ENCODE data around the gene FHIT.

The FHIT gene

DNA sequence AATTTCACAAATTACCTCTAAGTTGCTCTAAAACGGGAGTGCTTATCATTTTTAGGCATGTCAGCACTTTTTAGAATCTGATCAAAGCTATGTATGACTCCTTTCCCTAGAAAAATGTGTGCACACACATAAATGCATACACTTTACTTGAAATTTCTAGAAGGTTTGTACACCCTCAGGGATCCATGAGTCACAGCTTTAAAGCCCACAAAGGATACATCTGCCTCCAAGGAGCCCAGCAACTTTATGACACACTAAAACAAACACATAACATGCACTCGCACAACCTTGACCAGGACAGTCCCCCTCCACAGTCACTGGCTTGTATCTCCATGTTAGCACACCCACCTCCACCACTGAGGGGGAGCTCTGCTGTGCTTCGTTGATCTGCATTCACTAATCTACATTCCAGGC is 1479.5 kb downstream of the FHIT start:
- Mint-ChIP-seq H3K27ac (peak overlapping the region in 2 of 3 experiments; percentile 21 to 39), H3K4me1 (peaks cover 18% of the 10 kb centered on the region), H3K9me3 (no peaks in the 10 kb centered on the region), H3K4me3 (no peak overlapping the region), H3K27me3 (ENCODE audit: low read depth) (peaks cover 4% of the 10 kb centered on the region), H3K36me3 (ENCODE audit: low read depth) (no peaks in the 10 kb centered on the region)
- TF ChIP-seq, protein P1, sequence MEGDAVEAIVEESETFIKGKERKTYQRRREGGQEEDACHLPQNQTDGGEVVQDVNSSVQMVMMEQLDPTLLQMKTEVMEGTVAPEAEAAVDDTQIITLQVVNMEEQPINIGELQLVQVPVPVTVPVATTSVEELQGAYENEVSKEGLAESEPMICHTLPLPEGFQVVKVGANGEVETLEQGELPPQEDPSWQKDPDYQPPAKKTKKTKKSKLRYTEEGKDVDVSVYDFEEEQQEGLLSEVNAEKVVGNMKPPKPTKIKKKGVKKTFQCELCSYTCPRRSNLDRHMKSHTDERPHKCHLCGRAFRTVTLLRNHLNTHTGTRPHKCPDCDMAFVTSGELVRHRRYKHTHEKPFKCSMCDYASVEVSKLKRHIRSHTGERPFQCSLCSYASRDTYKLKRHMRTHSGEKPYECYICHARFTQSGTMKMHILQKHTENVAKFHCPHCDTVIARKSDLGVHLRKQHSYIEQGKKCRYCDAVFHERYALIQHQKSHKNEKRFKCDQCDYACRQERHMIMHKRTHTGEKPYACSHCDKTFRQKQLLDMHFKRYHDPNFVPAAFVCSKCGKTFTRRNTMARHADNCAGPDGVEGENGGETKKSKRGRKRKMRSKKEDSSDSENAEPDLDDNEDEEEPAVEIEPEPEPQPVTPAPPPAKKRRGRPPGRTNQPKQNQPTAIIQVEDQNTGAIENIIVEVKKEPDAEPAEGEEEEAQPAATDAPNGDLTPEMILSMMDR (IDR thresholded peaks at IDR 0.05; ENCODE audit: unreplicated experiment in 3 of 3), result no peak

DNA sequence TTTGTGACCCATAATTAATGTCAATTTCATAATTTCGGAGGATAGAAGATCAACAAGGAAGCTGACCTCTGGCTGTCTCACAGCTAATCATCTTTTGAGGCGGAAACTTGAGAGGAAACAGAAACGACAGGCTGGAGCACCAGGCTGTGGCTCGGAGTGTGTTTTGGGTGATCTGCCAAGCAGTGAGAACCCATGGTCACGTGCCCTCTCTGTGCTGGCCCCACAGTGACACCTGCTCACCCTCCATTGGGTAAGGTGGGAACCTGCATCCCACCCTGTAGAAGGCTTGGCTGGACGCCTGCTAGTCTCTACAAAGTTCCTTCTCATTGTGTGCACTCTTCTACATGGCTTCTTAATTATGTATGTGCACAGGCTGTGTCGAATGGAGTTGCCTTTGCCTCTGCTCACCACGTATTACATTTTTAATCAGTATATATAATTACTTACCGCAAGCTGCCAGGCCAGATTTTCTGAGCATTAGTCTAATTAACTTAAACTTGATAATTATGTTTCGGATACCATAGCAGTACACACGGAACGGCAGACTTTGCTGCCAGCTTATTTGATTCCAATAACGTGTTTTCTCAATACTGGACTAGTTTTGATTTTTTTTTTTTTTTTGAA is 1482.0 kb downstream of the FHIT start:
- Mint-ChIP-seq H3K36me3 (ENCODE audit: low read depth) (no peaks in the 10 kb centered on the region), H3K27me3 (ENCODE audit: low read depth) (no peaks in the 10 kb centered on the region), H3K4me1 (peaks cover 17% of the 10 kb centered on the region), H3K9me3 (no peaks in the 10 kb centered on the region), H3K4me3 (no peak overlapping the region), H3K27ac (no peak overlapping the region)
- TF ChIP-seq, protein P1 (IDR thresholded peaks at IDR 0.05; ENCODE audit: unreplicated experiment in 3 of 3), result no peak

DNA sequence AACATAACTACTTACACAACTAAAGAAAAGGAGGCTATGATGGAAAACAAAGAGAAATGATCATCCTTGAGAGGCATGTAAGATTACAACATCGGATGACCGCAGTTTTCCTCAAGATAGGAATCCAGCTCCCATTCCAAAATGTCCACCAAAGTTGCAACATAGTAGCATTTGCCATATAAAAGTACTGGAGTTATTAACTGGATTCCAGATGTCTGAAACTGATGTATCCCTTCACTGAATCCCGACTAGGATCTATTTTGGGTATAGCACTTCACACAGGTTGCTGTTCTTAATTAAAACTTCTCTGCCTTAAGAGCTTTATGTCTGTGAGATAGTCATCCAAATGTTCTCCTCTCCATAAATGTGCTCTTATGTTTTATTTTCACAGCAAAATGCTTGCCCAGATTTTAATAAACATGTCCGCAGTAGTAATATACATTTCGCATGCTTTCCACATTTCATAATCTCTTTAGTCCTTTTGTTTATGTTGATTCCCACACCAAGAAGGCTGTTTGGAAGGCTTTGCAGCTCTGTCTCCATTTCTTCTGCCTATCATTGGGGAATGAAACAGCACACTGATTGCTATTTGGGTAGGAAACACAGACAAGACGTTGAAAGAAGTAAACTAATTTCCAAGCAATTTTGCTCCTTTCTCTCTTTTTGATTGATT is 1484.9 kb downstream of the FHIT start:
- no peaks in the 10 kb centered on the region for H3K36me3 Mint-ChIP-seq (ENCODE audit: low read depth)
- no peaks in the 10 kb centered on the region for H3K27me3 Mint-ChIP-seq (ENCODE audit: low read depth)
- TF ChIP-seq, protein P1 (IDR thresholded peaks at IDR 0.05; ENCODE audit: unreplicated experiment in 3 of 3), result no peak
- H3K4me3 Mint-ChIP-seq, result no peak overlapping the region
- no peaks in the 10 kb centered on the region for H3K9me3 Mint-ChIP-seq
- H3K27ac Mint-ChIP-seq, result no peak overlapping the region
- H3K4me1 Mint-ChIP-seq, result peaks cover 12% of the 10 kb centered on the region

DNA sequence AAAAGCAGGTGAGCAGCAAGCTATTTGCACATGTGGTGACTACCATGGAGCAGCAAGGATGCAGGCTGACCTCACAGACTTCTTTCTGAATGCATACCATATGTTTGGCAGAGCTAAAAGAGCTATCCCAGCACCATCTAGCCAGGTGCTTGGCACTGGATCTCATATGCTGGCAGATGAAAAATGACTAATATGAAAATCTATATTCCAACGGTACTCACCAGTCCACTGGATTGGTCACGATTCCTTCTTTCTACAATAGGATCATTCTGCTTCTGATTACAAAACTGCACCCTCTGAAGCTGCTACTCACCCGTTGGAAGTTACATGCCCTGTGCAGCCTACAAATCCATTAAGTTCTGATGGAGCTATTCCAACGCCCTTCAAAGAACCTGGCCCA is 1487.1 kb downstream of the FHIT start:
- Mint-ChIP-seq H3K4me3 (no peak overlapping the region), H3K9me3 (no peaks in the 10 kb centered on the region), H3K36me3 (ENCODE audit: low read depth) (no peaks in the 10 kb centered on the region), H3K27ac (no peak overlapping the region), H3K4me1 (peaks cover 12% of the 10 kb centered on the region), H3K27me3 (ENCODE audit: low read depth) (peaks cover under 1% of the 10 kb centered on the region)
- TF ChIP-seq, protein P1 (IDR thresholded peaks at IDR 0.05; ENCODE audit: unreplicated experiment in 3 of 3), result no peak

DNA sequence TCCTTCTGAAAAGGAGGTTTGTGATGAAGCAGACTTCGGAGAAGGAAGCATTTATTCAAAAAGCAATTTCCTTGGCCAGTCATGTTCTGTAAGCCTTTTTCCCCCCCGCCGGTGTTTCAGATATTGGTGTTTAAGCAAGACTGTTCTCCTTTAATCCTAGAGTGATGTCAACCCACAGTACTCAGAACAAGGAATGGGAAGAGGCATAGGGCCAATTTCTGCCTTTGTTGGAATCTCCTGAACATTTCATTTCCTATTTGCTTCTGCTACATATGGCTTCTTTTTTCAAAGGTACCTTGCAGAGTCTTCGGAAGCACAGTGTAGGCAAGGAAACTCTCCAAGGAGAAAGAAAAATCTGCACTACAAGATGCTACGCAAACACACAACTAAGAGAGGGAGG is 1488.3 kb downstream of the FHIT start:
- H3K27me3 Mint-ChIP-seq (ENCODE audit: low read depth), result peaks cover 5% of the 10 kb centered on the region
- peaks cover 12% of the 10 kb centered on the region for H3K4me1 Mint-ChIP-seq
- no peak overlapping the region for H3K27ac Mint-ChIP-seq
- TF ChIP-seq, protein P1 (IDR thresholded peaks at IDR 0.05; ENCODE audit: unreplicated experiment in 3 of 3), result no peak
- no peak overlapping the region for H3K4me3 Mint-ChIP-seq
- no peaks in the 10 kb centered on the region for H3K36me3 Mint-ChIP-seq (ENCODE audit: low read depth)
- H3K9me3 Mint-ChIP-seq, result no peaks in the 10 kb centered on the region

Measured in nephron (organoid).